Naive B cell (primary cell): Measurements from ENCODE around the gene RUNX2. TPM values are rescaled to one million over a fixed set of nuclear protein-coding genes. Genes with fewer than 3 reads are reported as not detected.
A peak's percentile ranks its signal among the peaks of the same experiment; 100 is the strongest.

Source experiments
- ATAC-seq, 2 donors: fragments of 150-1000 bp; cut with Tn5 transposase; 2 replicates each; pipeline ENCODE4 v1.10.0; 2021; ENCODE audit warnings: low read depth in 2 of 2, mild to moderate bottlenecking in 2 of 2, moderate library complexity in 2 of 2
- DNase-seq: peaks from one replicate; pipeline ENCODE4 v3.0.0; 2022
- H3K27ac Mint-ChIP-seq, 6 donors: one replicate each; pipeline ENCODE4 v1.8.0; 2020 to 2022; ENCODE audit warnings: mild to moderate bottlenecking in 6 of 6, mixed read lengths in 6 of 6, moderate library complexity in 5 of 6, inconsistent platforms in 2 of 6
- H3K27me3 Mint-ChIP-seq, 3 donors: one replicate each; pipeline ENCODE4 v1.8.0; 2021 to 2022; ENCODE audit warnings: mixed read lengths in 3 of 3, mild to moderate bottlenecking in 1 of 3
- H3K36me3 Mint-ChIP-seq, 2 donors: one replicate each; pipeline ENCODE4 v1.8.0; 2020 to 2022; ENCODE audit warnings: mixed read lengths in 2 of 2, inconsistent platforms in 1 of 2, mild to moderate bottlenecking in 1 of 2
- H3K4me1 Mint-ChIP-seq, 3 donors: one replicate each; pipeline ENCODE4 v1.8.0; 2020 to 2022; ENCODE audit warnings: mixed read lengths in 3 of 3, inconsistent platforms in 1 of 3, mild to moderate bottlenecking in 1 of 3, moderate library complexity in 1 of 3
- H3K4me3 Mint-ChIP-seq, 8 donors: one replicate each; pipeline ENCODE4 v1.8.0; 2020 to 2022; ENCODE audit warnings: mild to moderate bottlenecking in 8 of 8, mixed read lengths in 8 of 8, moderate library complexity in 8 of 8, inconsistent platforms in 2 of 8
- H3K9me3 Mint-ChIP-seq, 7 donors: one replicate each; pipeline ENCODE4 v1.8.0; 2020 to 2022; ENCODE audit warnings: mixed read lengths in 7 of 7, mild to moderate bottlenecking in 5 of 7, inconsistent platforms in 2 of 7, moderate library complexity in 1 of 7
- polyA plus RNA-seq, 6 donors: library from polyadenylated mRNA; unstranded; fragments of 300-500 nt; fragmentation: Illumina TruSeq; gene quantifications; one replicate each; pipeline ENCODE4 v1.2.3, GENCODE V29; 2021; ENCODE audit warnings: low read depth in 6 of 6

The RUNX2 gene
- polyA plus RNA-seq, 6 donors from 2014 or later = 0.08 to 0.37 (median 0.16) TPM; not detected in 3

- H3K9me3 Mint-ChIP-seq = peaks cover 1 to 23% (median 15%) of the 10 kb centered on the region in 7 donors
- H3K4me3 Mint-ChIP-seq = peak overlapping the region in 3 of 8 donors; percentile 24 to 40 (median 25)
- peaks cover 12 to 30% (median 17%) of the 10 kb centered on the region in 3 donors for H3K4me1 Mint-ChIP-seq
- DNase-seq (no peak), ATAC-seq (peak; percentile 54 to 92)
- H3K36me3 Mint-ChIP-seq = peaks cover 0 to 19% of the 10 kb centered on the region in 2 donors
- peaks cover 4 to 29% (median 17%) of the 10 kb centered on the region in 3 donors for H3K27me3 Mint-ChIP-seq
- H3K27ac Mint-ChIP-seq = peak overlapping the region in 3 of 6 donors; percentile 10 to 76 (median 61)
Observed at GRCh38 chr6:45687570-45687969, 359.4 kb downstream of the RUNX2 start.

DNA sequence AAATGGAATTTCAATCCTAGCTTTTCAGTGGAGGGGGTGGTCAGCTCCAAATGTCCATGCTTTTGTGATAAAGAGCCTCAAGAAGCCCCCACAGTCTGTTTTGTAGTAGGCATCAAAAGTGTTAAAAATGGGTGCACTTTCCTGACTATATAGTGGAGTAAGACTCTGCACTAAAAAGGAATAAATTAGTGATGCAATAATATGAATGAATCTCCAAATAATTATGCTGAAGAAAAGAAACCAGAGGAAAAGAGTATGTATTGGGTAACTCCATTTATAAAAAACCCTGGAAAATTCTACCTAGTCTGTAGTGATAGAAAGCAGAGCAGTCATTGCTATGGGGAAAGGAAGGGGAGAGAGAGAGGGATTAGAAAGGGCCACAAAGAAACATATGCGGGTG lies 360.1 kb downstream of the RUNX2 start:
- Mint-ChIP-seq H3K4me3 (peak overlapping the region in 1 of 8 donors; percentile 7), H3K27me3 (peaks cover 4 to 29% (median 17%) of the 10 kb centered on the region in 3 donors), H3K27ac (peak overlapping the region in 3 of 6 donors; percentile 40 to 59 (median 48)), H3K9me3 (peaks cover 1 to 18% (median 10%) of the 10 kb centered on the region in 7 donors), H3K4me1 (peaks cover 12 to 24% (median 17%) of the 10 kb centered on the region in 3 donors), H3K36me3 (peaks cover 0 to 19% of the 10 kb centered on the region in 2 donors)
- ATAC-seq (no peak), DNase-seq (no peak)

DNA sequence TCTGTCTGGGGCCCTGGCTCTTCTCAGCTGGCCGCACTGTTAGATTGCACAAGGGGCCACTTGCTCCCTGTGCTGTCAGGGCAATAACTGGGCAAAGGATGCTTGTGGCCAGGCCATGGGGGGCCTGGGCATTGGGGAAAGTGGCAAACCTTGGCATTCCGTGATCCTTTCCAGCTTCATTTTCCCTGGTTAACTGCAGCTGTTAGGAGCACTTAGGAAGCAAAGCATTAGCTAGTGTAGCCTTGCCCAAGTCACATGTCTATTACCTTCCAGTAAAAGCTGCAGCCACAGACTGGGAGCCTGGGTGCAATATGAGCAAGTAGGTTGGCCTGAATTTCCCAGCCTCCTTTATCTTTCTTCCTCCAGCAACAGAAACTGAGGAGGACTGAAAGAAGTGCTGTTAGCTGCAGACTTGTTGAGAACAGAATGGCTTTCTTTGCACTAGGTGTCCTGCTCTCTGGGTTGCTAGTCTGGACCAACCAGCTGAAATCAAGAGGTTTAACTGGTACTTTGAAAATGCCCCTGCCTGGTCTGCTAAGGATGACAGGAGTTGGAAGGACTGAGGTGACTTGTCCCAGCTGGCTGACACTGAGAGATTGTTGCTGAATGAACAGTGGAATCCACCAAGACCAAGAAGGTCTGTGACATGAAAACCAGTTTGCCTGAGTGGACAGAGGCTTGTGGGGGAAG lies 361.9 kb downstream of the RUNX2 start:
- peaks cover 0 to 19% of the 10 kb centered on the region in 2 donors for H3K36me3 Mint-ChIP-seq
- H3K4me1 Mint-ChIP-seq = peaks cover 12 to 22% (median 17%) of the 10 kb centered on the region in 3 donors
- DNase-seq (no peak), ATAC-seq (no peak)
- no peak overlapping the region for H3K27ac Mint-ChIP-seq
- peaks cover 4 to 29% (median 17%) of the 10 kb centered on the region in 3 donors for H3K27me3 Mint-ChIP-seq
- no peak overlapping the region for H3K4me3 Mint-ChIP-seq
- H3K9me3 Mint-ChIP-seq = peaks cover 0 to 15% (median 2%) of the 10 kb centered on the region in 7 donors

DNA sequence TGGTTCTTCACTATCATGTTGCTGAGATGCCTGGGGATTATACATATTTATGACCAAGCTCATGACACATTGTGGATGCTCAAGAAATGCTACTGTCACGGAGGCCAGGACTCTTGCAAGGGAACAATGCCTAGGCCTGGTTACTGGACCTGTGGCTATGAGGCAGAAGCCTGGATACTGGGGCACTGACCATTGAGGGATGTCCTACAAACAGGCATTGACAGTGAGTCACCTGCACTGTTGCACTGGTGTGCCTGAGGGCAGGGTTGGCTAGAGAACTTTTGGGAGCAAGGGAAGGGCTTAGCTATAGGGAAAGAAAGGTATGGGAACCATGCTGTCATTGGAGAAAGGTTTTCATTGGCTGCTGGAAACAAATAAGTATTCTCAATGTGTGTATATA lies 362.7 kb downstream of the RUNX2 start:
- no peak overlapping the region for H3K4me3 Mint-ChIP-seq
- H3K4me1 Mint-ChIP-seq = peaks cover 12 to 22% (median 17%) of the 10 kb centered on the region in 3 donors
- H3K9me3 Mint-ChIP-seq = peaks cover 0 to 12% (median 2%) of the 10 kb centered on the region in 7 donors
- peaks cover 0 to 17% of the 10 kb centered on the region in 2 donors for H3K36me3 Mint-ChIP-seq
- DNase-seq = no peak
- ATAC-seq = no peak
- peaks cover 4 to 27% (median 16%) of the 10 kb centered on the region in 3 donors for H3K27me3 Mint-ChIP-seq
- H3K27ac Mint-ChIP-seq = no peak overlapping the region

DNA sequence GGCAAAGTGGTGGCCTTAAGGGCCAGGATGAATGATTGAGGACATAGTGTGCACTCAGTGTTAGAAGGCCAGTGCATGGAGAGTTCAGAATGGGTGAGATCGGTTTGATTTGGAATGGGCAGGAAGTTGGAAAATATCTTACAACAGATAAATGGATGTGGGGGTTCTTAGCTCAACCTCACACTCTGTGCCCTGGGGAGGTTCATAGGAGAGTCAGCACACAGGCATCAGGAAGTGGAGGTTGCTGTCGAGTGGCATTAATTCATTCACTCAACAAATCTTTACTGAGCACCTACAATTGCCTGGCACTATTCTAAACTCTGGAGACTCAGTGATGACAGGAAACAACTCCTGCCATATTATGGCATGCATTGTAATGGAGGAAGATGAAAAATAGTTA lies 363.3 kb downstream of the RUNX2 start:
- DNase-seq (no peak), ATAC-seq (no peak)
- Mint-ChIP-seq H3K36me3 (peaks cover 0 to 11% of the 10 kb centered on the region in 2 donors), H3K4me1 (peaks cover 12 to 20% (median 17%) of the 10 kb centered on the region in 3 donors), H3K27ac (no peak overlapping the region), H3K4me3 (no peak overlapping the region), H3K9me3 (peaks cover 0 to 8% (median 0%) of the 10 kb centered on the region in 7 donors), H3K27me3 (peaks cover 4 to 21% (median 11%) of the 10 kb centered on the region in 3 donors)

DNA sequence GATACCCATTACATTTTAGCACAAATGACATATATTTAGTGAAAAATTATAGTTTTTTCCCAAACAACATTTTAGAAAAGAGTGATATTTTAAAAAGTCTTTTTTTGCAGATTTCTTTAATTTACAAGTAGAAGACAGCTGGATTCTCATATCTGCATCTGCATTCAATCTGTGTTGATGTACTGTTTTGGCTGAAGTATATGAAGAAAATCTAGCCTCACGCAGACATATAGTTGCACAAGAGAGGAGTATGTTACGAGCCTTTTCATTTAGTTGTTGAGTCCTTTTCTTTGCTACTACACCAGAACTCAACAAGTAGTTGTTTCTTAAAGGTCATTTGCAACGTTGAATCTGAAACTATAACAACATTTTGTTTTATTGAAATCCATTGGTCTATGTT lies 363.9 kb downstream of the RUNX2 start:
- Mint-ChIP-seq H3K27me3 (peaks cover 5 to 15% (median 9%) of the 10 kb centered on the region in 3 donors), H3K27ac (no peak overlapping the region), H3K4me3 (no peak overlapping the region), H3K9me3 (peaks cover 0 to 5% (median 0%) of the 10 kb centered on the region in 7 donors), H3K36me3 (peaks cover 0 to 5% of the 10 kb centered on the region in 2 donors), H3K4me1 (peaks cover 6 to 14% (median 13%) of the 10 kb centered on the region in 3 donors)
- DNase-seq (no peak), ATAC-seq (no peak)

DNA sequence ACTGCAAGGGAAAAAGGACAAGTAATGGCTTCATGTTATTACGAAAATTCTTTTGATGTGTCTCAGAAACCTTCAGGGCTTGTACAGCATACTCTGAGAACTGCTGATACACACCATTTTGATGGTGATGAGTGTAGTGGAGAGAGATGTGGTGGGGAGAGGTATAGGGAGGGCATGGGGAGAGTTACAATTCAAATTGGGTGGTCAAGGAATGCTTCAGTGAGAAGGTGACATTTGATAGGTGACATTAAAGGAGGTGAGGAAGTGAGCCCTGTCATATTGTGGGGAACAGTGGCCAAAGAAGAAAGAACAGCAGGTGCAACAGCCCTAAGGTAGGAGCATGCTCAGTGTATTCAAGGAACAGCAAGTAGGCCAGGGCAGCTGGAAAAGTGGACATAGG lies 368.6 kb downstream of the RUNX2 start:
- H3K27ac Mint-ChIP-seq = peak overlapping the region in 1 of 6 donors; percentile 2
- ATAC-seq (no peak), DNase-seq (no peak)
- peaks cover 0 to 5% (median 0%) of the 10 kb centered on the region in 3 donors for H3K27me3 Mint-ChIP-seq
- no peaks in the 10 kb centered on the region for H3K36me3 Mint-ChIP-seq
- H3K9me3 Mint-ChIP-seq = peaks cover 0 to 5% (median 0%) of the 10 kb centered on the region in 7 donors
- peaks cover 0 to 10% (median 0%) of the 10 kb centered on the region in 3 donors for H3K4me1 Mint-ChIP-seq
- H3K4me3 Mint-ChIP-seq = no peak overlapping the region

DNA sequence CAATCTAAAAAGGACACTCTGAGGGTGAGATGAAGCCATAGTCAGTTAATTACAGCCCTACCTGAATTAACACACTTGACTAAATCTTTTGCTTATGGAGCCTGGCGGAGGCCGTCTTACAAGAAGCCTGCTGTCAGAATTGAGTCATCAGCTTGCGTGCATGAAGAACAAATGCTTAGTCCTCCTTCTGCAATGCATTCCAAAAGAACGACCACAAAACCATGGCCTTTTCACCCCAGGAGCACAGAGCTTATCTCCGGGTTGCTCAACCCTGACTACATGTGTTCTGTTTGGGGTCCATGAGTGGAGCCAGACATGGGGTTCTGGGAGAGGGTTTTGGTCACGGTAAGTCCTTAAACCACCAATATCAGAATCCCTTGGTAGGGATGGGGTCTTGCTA lies 369.5 kb downstream of the RUNX2 start:
- ATAC-seq (no peak), DNase-seq (no peak)
- Mint-ChIP-seq H3K27ac (no peak overlapping the region), H3K4me3 (no peak overlapping the region), H3K27me3 (peaks cover 0 to 5% (median 0%) of the 10 kb centered on the region in 3 donors), H3K9me3 (peaks cover 0 to 5% (median 0%) of the 10 kb centered on the region in 7 donors), H3K36me3 (no peaks in the 10 kb centered on the region), H3K4me1 (peaks cover 0 to 10% (median 0%) of the 10 kb centered on the region in 3 donors)

- Mint-ChIP-seq H3K27me3 (peaks cover 0 to 5% (median 0%) of the 10 kb centered on the region in 3 donors), H3K4me1 (peaks cover 0 to 10% (median 0%) of the 10 kb centered on the region in 3 donors), H3K9me3 (peaks cover 0 to 5% (median 0%) of the 10 kb centered on the region in 7 donors), H3K27ac (no peak overlapping the region), H3K4me3 (no peak overlapping the region), H3K36me3 (no peaks in the 10 kb centered on the region)
- ATAC-seq (no peak), DNase-seq (no peak)
Observed at GRCh38 chr6:45698046-45698445, 369.9 kb downstream of the RUNX2 start.

GRCh38 chr6:45699663-45700062 lies 371.5 kb downstream of the RUNX2 start:
- ATAC-seq = no peak
- no peak overlapping the region for H3K4me3 Mint-ChIP-seq
- peaks cover 0 to 2% (median 0%) of the 10 kb centered on the region in 7 donors for H3K9me3 Mint-ChIP-seq

DNA sequence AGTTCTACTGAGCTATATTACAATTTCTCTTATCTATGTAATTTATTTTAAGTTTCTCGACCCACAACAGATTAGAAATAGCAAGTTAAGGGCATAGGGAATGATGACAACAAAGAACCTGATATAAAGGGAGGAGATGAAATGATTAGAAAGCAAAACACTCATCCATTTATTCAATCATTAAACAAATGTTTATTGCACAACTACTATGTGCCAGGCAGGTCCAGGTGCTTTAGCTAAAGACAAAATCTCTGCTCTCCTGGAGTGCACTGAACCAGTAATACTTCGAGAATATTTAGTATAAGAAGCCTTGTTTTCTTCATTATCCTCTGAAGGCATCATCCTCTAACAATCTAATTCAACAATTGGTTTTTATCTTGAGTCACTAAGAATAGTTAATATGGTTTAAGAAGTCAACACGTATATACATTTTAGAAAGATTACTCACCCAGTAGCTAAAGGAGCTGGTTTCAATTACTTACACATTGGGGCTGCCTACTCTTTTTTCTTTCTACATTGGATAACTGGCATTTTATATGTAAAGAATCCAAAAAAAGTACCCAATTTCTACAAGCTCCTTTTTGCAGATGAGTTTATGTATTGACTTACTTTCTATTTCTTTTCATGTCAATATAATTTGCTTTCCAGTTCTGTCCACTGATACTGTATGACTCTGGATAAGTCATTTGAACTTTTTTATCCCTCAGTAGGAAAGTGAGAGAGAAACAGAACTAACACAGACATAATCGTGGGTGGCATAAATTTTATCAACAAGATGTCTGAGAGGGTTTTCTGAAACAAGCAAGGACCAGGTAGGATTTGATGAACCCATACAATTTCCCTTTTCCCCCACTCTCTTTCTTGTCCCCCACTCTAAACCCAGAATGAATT lies 375.0 kb downstream of the RUNX2 start:
- H3K27ac Mint-ChIP-seq = no peak overlapping the region
- no peaks in the 10 kb centered on the region for H3K27me3 Mint-ChIP-seq
- H3K36me3 Mint-ChIP-seq = no peaks in the 10 kb centered on the region
- ATAC-seq (no peak), DNase-seq (no peak)
- no peaks in the 10 kb centered on the region for H3K9me3 Mint-ChIP-seq
- peaks cover 0 to 10% (median 0%) of the 10 kb centered on the region in 3 donors for H3K4me1 Mint-ChIP-seq
- no peak overlapping the region for H3K4me3 Mint-ChIP-seq

More at GRCh38 chr6:45699663-45700062, 371.5 kb downstream of the RUNX2 start:
- no peak overlapping the region for H3K27ac Mint-ChIP-seq
- peaks cover 0 to 10% (median 0%) of the 10 kb centered on the region in 3 donors for H3K4me1 Mint-ChIP-seq
- peaks cover 0 to 5% (median 0%) of the 10 kb centered on the region in 3 donors for H3K27me3 Mint-ChIP-seq
- no peak for DNase-seq
- H3K36me3 Mint-ChIP-seq = no peaks in the 10 kb centered on the region

DNA sequence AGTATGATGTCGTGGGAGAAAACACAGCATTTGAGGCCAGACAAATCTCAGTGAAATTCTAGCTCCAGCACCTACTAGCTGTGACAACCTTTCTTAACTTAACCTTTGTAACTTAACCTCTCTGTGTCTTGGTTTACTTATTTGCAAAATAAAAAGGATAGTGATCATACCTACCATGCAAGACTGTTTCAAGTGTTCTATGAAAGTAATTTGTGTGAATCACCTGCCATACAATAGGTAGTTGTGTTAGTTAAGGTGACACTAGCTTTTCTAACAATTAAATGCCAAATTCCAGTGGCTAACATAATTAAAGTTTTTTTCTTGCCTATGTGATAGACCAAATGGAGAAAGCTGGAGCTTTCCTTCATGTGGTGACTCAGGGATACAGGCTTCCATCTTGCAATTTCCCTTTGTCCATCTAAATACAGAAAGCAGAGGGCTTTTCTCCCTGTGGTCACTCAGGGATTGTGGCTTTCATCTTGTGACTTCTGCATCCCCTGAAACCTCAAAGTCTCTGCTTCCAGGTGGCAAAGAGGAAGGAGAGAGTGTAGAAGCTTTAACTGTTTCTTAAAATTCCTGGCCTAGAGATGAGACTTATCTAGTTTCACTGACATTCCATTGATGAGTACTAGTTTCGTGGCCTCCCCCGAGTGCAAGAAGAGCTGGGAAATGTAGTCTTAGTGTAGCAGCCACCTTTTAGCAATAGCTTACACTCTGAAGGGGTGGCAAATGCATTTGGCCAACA lies 376.1 kb downstream of the RUNX2 start:
- no peaks in the 10 kb centered on the region for H3K36me3 Mint-ChIP-seq
- no peak overlapping the region for H3K4me3 Mint-ChIP-seq
- no peaks in the 10 kb centered on the region for H3K27me3 Mint-ChIP-seq
- DNase-seq = no peak
- peaks cover 0 to 10% (median 0%) of the 10 kb centered on the region in 3 donors for H3K4me1 Mint-ChIP-seq
- H3K27ac Mint-ChIP-seq = no peak overlapping the region
- no peak for ATAC-seq
- H3K9me3 Mint-ChIP-seq = no peaks in the 10 kb centered on the region
